ENCODE results near the gene TAS2R43.
"Not testable (repeated sequence)": the region's sequence is repeated elsewhere in the genome, so short reads cannot be mapped to it uniquely, and the experiment has no call there.

Gene TAS2R43, protein sequence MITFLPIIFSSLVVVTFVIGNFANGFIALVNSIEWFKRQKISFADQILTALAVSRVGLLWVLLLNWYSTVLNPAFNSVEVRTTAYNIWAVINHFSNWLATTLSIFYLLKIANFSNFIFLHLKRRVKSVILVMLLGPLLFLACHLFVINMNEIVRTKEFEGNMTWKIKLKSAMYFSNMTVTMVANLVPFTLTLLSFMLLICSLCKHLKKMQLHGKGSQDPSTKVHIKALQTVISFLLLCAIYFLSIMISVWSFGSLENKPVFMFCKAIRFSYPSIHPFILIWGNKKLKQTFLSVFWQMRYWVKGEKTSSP

DNA sequence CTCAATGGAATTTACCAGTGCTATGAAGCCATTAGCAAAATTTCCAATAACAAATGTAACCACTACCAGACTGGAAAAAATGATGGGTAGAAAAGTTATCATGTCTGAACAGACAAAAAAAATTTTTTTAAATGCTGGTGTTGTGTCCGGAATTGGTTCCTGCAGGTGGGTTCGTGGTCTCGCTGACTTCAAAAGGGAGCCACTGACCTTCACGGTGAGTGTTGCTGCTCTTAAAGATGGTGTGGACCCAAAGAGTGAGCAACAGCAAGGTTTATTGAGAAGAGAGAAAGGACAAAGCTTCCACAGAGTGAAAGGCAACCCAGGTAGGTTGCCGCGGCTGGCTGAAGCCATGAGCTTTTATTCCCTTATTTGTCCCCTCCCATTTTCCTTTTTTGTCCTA, at the start of gene TAS2R43:
Gene TAS2R43 (minus strand): TSS at position 186 of the 400 bp plus-strand sequence. CDS start 84 bp downstream, at position 102.
- DNase-seq = no peak

DNA sequence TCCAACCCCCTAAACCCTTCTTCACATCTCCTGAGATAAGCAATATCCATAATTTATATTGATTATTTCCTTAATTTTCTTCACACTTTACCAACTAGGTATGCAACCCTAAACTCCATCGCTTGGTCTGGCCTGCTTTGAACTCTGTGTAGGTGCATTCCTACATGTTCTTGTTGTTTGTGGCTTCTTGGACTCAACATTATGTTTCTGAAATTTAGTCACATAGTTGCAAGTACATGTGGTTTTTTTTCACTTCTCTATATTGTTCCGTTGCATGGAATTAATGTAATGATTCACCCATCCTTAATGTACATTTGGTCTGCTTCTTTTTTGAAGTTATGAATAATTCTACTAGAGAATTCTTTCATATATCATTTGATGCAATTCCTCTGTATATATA, 44.0 kb upstream of the TAS2R43 start:
- DNase-seq = no peak

DNA sequence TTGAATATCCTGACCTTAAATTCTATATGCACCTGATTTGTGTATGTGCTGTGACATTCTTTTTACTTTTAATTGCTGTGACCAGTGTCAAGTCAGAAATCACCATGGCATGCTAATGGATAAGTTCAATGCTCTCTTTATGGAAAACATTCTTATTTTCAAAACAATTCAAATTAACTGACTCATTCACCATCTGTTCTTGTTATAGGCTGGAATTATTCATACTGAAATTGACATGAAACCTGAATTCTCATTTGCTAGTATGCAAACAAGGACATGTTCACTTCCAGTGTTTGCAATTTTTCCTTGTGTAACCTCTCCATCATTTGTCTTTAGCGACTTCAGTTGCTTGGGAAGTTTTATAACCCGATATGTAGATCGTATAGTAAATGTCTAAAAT, 42.2 kb upstream of the TAS2R43 start, which contains the start of gene TAS2R30:
Gene TAS2R30 (minus strand): TSS at position 340 of the 400 bp plus-strand sequence. CDS start 400 bp downstream, outside the sequence.
- DNase-seq = no peak

DNA sequence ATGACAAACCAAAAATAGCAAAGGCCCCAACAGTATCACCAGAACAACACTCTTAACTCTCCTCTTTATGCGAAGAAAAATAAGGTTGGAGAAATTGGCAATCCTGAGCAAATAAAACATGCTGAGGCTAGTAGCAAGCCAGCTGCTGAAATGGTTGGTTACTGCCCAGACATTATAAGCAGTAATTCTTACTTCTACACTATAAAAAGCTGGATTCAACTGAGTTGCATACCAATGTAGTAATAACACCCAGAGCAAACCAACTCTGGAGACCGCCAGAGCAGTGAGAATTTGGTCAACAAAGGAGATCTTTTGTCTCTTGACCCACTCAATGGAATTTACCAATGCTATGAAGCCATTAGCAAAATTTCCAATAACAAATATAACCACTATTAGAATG, 41.7 kb upstream of the TAS2R43 start:
- DNase-seq = no peak

- no peak for DNase-seq
Measured at GRCh38 chr12:11133162-11133561, 41.0 kb upstream of the TAS2R43 start.

DNA sequence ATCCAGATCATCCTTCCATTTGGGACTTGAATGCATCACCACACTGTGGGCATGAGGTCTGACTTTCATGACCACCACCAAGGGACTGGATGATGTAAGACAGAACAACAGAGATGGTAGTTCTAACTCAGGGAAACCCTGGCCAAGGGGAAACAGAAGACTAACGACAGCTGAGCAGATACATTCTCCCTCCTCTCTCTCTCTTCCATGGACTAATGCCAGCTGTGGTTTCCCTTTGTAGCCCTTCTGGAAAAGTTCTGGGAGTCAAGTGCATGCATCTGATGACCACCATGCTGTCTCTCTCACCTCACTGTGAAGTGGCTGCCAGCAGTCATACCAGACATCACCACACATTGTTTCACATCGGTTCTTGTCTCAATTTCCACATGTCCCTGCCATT, 38.9 kb upstream of the TAS2R43 start:
- no peak for DNase-seq

DNA sequence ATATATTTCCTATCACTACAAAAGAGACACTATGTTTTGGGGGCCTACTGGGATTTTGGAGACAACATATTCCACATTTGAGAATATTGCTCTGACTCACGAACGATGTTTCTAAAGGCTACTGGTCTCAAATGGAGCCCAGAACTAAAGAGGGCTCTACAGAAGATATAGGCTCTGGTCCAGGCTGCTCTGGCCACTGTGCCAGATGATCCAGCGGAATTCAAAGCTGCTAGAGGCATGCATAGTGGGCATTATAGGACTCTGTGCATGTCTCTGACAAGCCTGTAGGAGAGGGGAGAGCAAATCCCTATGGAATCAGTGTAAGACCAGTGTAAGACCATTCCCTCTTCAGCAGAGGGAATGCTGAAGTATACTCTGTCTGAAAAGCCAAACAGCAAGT, 38.3 kb upstream of the TAS2R43 start:
- DNase-seq = no peak

- not testable (repeated sequence) for DNase-seq
Measured at GRCh38 chr12:11114130-11114529, 22.0 kb upstream of the TAS2R43 start.

GRCh38 chr12:11111213-11111612, 19.1 kb upstream of the TAS2R43 start:
- not testable (repeated sequence) for DNase-seq

DNA sequence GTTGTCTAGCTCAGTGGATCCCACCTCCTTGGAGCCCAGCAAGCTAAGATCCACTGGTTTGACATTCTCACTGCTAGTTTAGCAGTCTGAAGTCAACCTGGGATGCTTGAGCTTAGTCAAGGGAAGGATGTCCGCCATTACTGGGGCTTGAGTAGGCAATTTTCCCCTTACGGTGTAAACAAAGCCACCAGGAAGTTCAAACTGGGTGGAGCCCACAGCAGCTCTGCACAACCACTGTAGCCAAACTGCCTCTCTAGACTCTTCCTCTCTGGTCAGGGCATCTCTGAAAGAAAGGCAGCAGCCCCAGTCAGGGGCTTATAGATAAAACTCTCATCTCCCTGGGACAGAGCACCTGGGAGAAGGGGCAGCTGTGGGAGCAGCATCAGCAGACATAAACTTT, 16.7 kb upstream of the TAS2R43 start:
- no peak for DNase-seq

DNA sequence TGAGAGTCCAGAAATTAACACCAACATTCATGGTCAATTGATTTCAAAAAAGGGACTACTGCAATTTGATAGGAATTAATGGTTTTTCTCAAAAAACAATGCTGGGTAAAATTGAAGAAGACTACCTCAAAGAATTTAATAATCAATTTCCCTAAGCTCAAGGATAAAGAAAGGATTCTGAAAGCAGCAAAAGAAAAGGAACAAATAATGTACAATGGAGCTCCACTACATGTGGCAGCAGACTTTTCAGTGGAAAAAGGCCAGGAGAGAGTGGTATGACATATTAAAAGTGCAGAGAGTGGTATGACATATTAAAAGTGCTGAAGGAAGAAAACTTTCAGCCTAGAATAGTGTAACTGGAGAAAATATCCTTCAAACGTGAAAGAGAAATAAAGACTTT, 15.6 kb upstream of the TAS2R43 start:
- DNase-seq = no peak

- no peak for DNase-seq
Measured at GRCh38 chr12:11106288-11106687, 14.2 kb upstream of the TAS2R43 start.

- no peak for DNase-seq
Measured at GRCh38 chr12:11105546-11105945, 13.4 kb upstream of the TAS2R43 start.

DNA sequence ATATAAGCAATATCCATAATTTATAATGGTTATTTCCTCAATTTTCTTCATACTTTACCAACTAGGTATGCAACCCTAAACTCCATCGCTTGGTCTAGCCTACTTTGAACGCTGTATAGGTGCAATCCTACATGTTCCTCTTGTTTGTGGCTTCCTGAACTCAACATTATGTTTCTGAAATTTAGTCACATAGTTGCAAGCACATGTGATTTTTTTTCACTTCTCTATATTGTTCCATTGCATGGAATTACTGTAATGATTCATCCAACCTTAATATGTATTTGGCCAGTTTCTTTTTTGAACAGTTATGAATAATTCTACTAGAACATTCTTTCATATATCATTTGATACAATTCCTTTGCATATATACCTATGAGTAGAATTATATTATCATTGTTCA, 2.8 kb upstream of the TAS2R43 start:
- not testable (repeated sequence) for DNase-seq

GRCh38 chr12:11089246-11089645, 2.9 kb downstream of the TAS2R43 start:
- no peak for DNase-seq

GRCh38 chr12:11085419-11085818, 6.7 kb downstream of the TAS2R43 start:
- DNase-seq = no peak

DNA sequence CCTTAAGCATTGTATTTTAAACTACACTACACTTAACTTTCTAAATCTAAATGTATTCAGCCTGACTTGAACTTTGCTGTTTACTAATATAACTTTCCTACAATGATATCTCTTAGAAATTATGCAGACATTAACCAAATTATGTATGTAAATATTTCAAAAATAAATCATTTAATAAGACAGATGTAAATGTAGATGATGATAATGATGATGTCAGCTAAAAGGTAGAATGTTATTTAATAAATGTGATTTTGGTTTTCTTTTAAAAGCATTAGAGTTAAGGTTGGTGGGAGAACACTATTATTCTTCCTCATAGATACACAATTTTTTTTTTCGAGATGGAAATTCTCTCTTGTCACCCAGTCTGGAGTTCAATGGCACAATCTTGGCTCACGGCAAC, 10.1 kb downstream of the TAS2R43 start:
- no peak for DNase-seq

DNA sequence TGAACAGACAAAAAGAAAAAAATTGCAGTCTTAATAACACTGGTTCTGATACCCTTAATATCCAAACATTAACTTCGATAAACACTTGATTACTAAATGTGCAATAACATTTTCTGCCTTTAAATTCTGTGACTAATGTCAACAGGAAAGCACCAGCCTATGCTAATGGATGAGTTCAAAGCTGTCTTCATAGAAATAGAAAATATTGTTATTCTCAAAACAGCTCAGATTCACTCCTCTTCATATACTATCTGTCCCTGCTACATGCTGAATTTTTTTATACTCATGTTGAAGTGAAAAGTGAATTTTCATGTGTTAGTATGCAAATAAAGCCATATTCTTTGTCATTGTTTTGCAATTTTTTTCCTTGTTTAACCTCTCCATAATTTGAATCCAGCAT, 13.9 kb downstream of the TAS2R43 start:
- no peak for DNase-seq

DNA sequence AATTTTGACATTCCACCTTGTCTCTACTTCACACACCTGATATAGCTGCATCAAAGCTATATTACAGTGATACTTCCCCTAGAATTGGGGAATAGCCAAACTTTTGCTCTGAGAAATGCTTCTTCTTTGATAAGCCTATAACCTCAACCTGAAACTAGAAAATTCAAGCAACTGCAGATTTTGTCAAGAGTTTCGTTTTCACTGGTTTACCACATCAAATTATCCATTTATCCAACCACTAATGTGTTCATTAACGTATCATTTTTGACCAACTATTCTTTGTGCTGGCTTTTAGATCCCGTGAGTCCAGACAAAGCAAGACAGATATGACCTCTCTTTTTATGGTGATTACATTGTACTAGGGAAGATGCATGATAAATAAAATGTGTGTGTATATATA, 16.5 kb downstream of the TAS2R43 start:
- no peak for DNase-seq

- DNase-seq = no peak
Measured at GRCh38 chr12:11071414-11071813, 20.7 kb downstream of the TAS2R43 start.

DNA sequence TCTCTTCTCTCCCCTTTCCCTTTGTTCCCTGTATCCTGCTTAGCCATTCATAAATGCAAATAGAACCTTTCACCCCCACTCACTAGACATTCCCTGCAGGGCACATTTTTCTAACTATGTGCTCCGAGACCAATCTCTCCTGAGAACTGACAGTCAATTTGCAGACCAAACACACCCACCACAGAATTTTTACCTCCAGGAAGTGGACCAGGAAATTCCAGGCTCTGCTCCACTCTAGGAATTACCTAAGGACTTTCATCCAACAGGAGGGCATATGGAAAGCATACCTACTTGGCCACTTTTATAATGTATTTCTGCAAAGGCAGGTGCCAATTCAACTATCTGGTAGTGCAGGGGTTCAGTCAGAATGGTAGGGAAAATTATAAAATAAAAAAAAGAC, 21.1 kb downstream of the TAS2R43 start:
- no peak for DNase-seq

DNA sequence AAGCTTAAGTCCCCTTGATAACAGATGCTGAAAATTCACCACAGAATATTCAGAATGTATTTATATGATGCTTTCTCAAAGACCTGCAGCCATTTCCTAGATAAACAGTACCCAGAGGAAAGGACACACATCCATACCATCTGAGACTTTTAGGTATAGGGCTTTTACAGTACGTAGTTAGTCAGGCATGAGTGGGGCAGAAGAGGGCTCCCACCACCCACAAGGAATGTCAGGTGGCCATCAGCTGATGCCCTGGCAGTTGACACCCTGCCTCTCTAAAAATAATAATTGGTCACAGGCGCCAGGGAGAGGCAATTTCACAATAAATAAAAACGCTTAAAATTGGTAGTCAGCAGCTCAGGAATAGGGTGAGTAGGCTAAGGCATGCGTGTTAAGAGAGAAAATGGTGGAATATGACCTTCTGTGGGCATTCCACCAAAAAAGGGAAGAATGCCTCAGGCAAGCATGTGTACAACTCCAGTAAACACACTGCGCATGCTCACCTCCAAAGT, 22.2 kb downstream of the TAS2R43 start:
- no peak for DNase-seq

DNA sequence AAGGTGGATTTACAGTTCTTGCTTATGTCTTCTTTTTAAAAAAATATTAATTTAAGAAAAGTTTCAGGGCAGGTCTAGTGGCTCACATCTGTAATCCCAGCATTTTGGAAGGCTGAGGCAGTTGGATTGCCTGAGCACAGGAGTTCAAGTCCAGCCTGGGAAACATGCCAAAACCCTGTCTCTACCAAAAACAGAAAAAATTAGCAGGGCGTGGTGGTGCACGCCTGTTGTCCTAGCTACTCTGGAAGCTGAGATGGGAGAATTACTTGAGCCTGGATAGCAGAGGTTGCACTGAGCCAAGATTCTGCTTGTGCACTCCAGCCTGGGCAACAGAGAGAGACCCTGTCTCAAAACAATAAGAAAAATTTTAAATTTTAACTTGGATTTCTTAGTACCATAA, 24.6 kb downstream of the TAS2R43 start:
- no peak for DNase-seq

- DNase-seq = not testable (repeated sequence)
Measured at GRCh38 chr12:11062194-11062593, 29.9 kb downstream of the TAS2R43 start, which contains the start of gene TAS2R46. TAS2R46 (minus strand) TSS chr12:11062294; CDS start chr12:11062294, 0 bp downstream.

DNA sequence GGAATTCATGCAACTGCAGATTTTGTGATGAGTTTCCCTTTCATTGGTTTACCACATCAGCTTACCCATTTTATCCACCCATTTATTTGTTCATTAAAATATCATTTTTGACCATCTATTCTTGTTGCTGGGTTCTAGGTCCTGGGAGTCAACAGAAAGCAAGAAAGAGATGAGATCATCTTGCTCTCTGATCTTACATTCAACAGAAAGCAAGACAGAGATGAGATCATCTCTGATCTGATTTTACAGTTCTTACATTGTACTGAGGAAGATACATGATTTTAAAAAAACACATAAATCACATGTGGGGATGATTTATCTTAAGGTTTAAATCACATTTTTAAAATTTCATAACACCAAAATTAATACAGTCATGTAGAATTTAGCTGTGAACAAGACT, 32.3 kb downstream of the TAS2R43 start:
- no peak for DNase-seq
